ENCODE measurements around the gene SYP. TPM values are rescaled to one million over a fixed set of nuclear protein-coding genes. Genes with fewer than 3 reads are reported as not detected.
A peak's percentile ranks its signal among the peaks of the same experiment; 100 is the strongest.

SYP gene
- total and polyA plus RNA-seq, 2 donors (not counting 3 experiments of a cell fraction or from before 2014, with no cell fraction given), result 0.21 to 0.77 TPM

GRCh38 chrX:49190821-49191573 is 9.0 kb downstream of the SYP start:
- peak overlapping the region; percentile 89 for H3K4me2 ChIP-seq (ENCODE audit: insufficient read depth, low read length)
- dilution Hi-C loops (cut with MboI; ENCODE audit: extremely low pct_ligation_motif_present, low sequenced_read_pairs) (no loop called here), intact Hi-C loops (cut with micrococcal nuclease) (loop anchor here (1.0 kb wide), 5 partner anchors 9 to 563 kb away; partner anchors contain the start of genes GPKOW, PPP1R3F and SYP)
- no peak overlapping the region for H3K27ac ChIP-seq (ENCODE audit: insufficient read depth, low read depth, low read length)
- H3K9me3 ChIP-seq (replicated peaks; ENCODE audit: control insufficient read depth, insufficient read depth, low read length), result no peaks in the 10 kb centered on the region
- peak overlapping the region; percentile 73 for H2AFZ ChIP-seq (ENCODE audit: low read depth, low read length)
- peak overlapping the region; percentile 70 for H3K9ac ChIP-seq (replicated peaks; ENCODE audit: extremely low read depth, insufficient read depth, low read length)
- no TSS peak for BruUV-seq (replicated peaks)
- H3K9me1 ChIP-seq (replicated peaks; ENCODE audit: control insufficient read depth, extremely low read depth, insufficient read depth, low read length), result no peaks in the 10 kb centered on the region
- peak; percentile 99 for DNase-seq (ENCODE audit: low read depth, low spot score)
- H3K4me3 ChIP-seq (replicated peaks in 1 of 3; ENCODE audit: insufficient read depth in 1 of 3, low read depth in 1 of 3, low read length in 3 of 3), result peak overlapping the region; percentile 55 to 84 (median 83)
- POLR2A ChIA-PET, result interaction anchor here (0.6 to 1.3 kb wide), 4 partner anchors 24 to 614 kb away, joined by 3 to 7 read pairs (median 5); partner anchors contain the start of gene CCDC22
- no peaks in the 10 kb centered on the region for H3K79me2 ChIP-seq (ENCODE audit: control insufficient read depth, insufficient read depth, low read length)
- TF ChIP-seq CTCF (IDR thresholded peaks at IDR 0.05; ENCODE audit: extremely low read depth in 1 of 2, insufficient read depth in 1 of 2, low read depth in 1 of 2, low read length in 2 of 2), result no peak
- TF ChIP-seq POLR2A (IDR thresholded peaks at IDR 0.05; ENCODE audit: low read depth, low read length), result peak; percentile 79
- TF ChIP-seq GATA2 (IDR thresholded peaks at IDR 0.05; ENCODE audit: insufficient read depth, insufficient read length, low read depth, low read length), result no peak
- TF ChIP-seq MYC (IDR thresholded peaks at IDR 0.05; ENCODE audit: low read depth, low read length), result no peak
- peak; percentile 78 for TF ChIP-seq POLR2AphosphoS5 (IDR thresholded peaks at IDR 0.05; ENCODE audit: insufficient read depth, low read depth, low read length)
- TF ChIP-seq FOS (IDR thresholded peaks at IDR 0.05; ENCODE audit: borderline replicate concordance, insufficient read depth, low read length), result no peak
- no peak for TF ChIP-seq JUN (IDR thresholded peaks at IDR 0.05; ENCODE audit: borderline replicate concordance, insufficient read depth, insufficient read length, low read depth)
- no peaks in the 10 kb centered on the region for H3K36me3 ChIP-seq (ENCODE audit: control insufficient read depth in 2 of 2, extremely low read depth in 1 of 2, insufficient read depth in 2 of 2, low read length in 2 of 2)
- peaks cover 3% of the 10 kb centered on the region for H3K4me1 ChIP-seq (ENCODE audit: control insufficient read depth, extremely low read depth, insufficient read depth, low read length)
- CTCF ChIA-PET, result interaction anchor here (1.0 kb wide), 2 partner anchors 35 to 49 kb away, joined by 7 to 10 read pairs; no protein-coding TSS in a partner anchor
- H4K20me1 ChIP-seq (replicated peaks; ENCODE audit: control insufficient read depth, extremely low read depth, insufficient read depth, low read length), result no peaks in the 10 kb centered on the region
- FAIRE-seq, result peak; percentile 100
- no peaks in the 10 kb centered on the region for H3K27me3 ChIP-seq (ENCODE audit: control insufficient read depth in 2 of 2, insufficient read depth in 2 of 2, low read length in 2 of 2)
